ENCODE data around the gene RERE. TPM values are rescaled to one million over a fixed set of nuclear protein-coding genes. Genes with fewer than 3 reads are reported as not detected.
"Not testable (repeated sequence)": the region's sequence is repeated elsewhere in the genome, so short reads cannot be mapped to it uniquely, and the experiment has no call there.

RERE gene
- total and polyA plus RNA-seq, 2 experiments from 2014 or later: 39.8 to 62.8 TPM

DNA sequence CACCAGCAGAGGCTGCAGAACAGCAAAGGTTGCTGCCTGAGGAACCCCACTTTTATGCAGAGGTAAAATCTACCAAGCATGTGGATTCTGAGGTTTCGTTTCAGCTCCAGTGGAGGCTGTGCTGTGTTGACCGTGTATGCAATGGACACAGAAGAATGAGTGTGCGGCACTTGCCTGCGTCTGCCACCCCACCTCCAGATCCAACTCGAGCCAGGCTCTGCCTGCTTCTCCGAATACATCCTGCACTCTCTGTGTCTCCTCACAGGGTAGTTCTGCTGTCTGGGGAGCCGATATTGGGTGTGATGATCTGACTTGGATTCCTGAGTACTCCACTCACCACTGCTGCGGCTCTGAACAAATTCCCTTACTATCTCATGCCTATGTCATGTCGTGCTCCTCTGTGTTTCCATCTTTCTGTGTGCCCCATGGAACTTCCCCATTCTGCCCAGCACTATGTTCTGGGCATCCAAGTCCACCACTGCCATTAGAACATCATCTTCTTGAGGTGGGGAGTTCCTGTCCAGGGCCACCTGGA is 369.8 kb downstream of the RERE start:
- peak overlapping the region; percentile 85 for H3K27ac ChIP-seq
- no peak overlapping the region for H2AFZ ChIP-seq
- H3K9me2 ChIP-seq (replicated peaks; ENCODE audit: insufficient read depth): no peaks in the 10 kb centered on the region
- no peaks in the 10 kb centered on the region for H3K36me3 ChIP-seq (replicated peaks; ENCODE audit: insufficient read depth, low read depth)
- no peak overlapping the region for H3K4me3 ChIP-seq
- no peaks in the 10 kb centered on the region for H3K9me3 ChIP-seq (ENCODE audit: low read depth)
- H4K20me1 ChIP-seq (ENCODE audit: insufficient read depth, poor library complexity, severe bottlenecking): no peaks in the 10 kb centered on the region
- H3K4me2 ChIP-seq: no peak overlapping the region
- TF ChIP-seq, protein P1, sequence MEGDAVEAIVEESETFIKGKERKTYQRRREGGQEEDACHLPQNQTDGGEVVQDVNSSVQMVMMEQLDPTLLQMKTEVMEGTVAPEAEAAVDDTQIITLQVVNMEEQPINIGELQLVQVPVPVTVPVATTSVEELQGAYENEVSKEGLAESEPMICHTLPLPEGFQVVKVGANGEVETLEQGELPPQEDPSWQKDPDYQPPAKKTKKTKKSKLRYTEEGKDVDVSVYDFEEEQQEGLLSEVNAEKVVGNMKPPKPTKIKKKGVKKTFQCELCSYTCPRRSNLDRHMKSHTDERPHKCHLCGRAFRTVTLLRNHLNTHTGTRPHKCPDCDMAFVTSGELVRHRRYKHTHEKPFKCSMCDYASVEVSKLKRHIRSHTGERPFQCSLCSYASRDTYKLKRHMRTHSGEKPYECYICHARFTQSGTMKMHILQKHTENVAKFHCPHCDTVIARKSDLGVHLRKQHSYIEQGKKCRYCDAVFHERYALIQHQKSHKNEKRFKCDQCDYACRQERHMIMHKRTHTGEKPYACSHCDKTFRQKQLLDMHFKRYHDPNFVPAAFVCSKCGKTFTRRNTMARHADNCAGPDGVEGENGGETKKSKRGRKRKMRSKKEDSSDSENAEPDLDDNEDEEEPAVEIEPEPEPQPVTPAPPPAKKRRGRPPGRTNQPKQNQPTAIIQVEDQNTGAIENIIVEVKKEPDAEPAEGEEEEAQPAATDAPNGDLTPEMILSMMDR (IDR thresholded peaks at IDR 0.05; ENCODE audit: poor library complexity): no peak
- TF ChIP-seq EZH2 (IDR thresholded peaks at IDR 0.05; ENCODE audit: borderline replicate concordance): no peak
- no peak for TF ChIP-seq EZH2phosphoT487 (IDR thresholded peaks at IDR 0.05; ENCODE audit: low read depth, severe bottlenecking, unreplicated experiment)
- H3K27me3 ChIP-seq: no peaks in the 10 kb centered on the region
- WGBS (ENCODE audit: low lambda C conversion rate, missing lambda C conversion rate): 88% methylated on average over 9 of the region's 9 CpGs
- peaks cover 22% of the 10 kb centered on the region for H3K4me1 ChIP-seq (ENCODE audit: insufficient read depth)
- DNase-seq (ENCODE audit: low spot score): no peak
- H3K79me2 ChIP-seq: peaks cover 39% of the 10 kb centered on the region

DNA sequence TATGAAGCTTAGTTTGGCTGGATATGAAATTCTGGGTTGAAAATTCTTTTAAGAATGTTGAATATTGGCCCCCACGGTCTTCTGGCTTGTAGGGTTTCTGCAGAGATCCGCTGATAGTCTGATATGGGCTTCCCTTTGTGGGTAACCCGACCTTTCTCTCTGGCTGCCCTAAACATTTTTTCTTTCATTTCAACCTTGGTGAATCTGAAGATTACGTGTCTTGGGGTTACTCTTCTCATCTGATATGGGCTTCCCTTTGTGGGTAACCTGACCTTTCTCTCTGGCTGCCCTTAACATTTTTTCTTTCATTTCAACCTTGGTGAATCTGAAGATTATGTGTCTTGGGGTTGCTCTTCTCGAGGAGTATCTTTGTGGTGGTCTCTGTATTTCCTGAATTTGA is 371.3 kb downstream of the RERE start:
- not testable (repeated sequence) for H3K36me3 ChIP-seq (replicated peaks; ENCODE audit: insufficient read depth, low read depth); H3K27ac ChIP-seq; H3K4me3 ChIP-seq; H3K9me3 ChIP-seq (ENCODE audit: low read depth); H3K27me3 ChIP-seq; DNase-seq (ENCODE audit: low spot score); H2AFZ ChIP-seq; H3K9me2 ChIP-seq (replicated peaks; ENCODE audit: insufficient read depth); H3K4me2 ChIP-seq; H4K20me1 ChIP-seq (ENCODE audit: insufficient read depth, poor library complexity, severe bottlenecking)
- Histone ChIP-seq H3K4me1 (ENCODE audit: insufficient read depth) (peaks cover 22% of the 10 kb centered on the region), H3K79me2 (peaks cover 37% of the 10 kb centered on the region)
- WGBS (ENCODE audit: low lambda C conversion rate, missing lambda C conversion rate): 97% methylated on average over 5 of the region's 5 CpGs

DNA sequence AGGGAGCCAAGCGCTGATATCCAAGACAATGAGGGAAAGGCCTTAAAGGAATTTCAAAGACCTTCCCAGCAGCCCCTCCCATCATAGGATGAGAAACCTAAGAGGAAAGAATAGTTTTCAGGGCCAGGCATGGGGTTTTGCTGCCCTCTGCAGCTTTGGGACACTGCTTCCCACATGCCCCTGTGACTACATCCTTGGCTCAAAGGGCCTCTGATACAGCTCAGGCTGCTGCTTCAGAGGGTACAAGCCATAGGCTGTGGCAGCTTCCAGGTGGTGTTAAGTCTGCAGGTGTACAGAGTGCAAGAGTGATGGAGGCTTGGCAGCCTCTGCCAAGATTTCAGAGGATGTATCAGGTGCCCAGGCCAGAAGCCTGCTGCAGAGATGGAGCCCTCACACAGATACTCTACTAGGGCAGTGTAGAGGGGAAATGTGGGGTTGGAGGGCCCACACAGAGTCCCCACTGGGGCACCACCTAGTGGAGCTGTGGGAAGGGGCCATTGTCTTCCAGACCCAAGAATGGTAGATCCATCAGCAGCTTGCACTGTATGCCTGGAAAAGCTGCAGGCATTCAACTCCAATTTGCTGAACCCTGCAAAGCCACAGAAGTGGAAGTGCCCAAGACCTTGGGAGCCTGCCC is 373.8 kb downstream of the RERE start:
- Histone ChIP-seq H3K27ac (no peak overlapping the region), H3K4me3 (no peak overlapping the region), H3K9me2 (replicated peaks; ENCODE audit: insufficient read depth) (no peaks in the 10 kb centered on the region), H2AFZ (no peak overlapping the region), H3K27me3 (no peaks in the 10 kb centered on the region), H4K20me1 (ENCODE audit: insufficient read depth, poor library complexity, severe bottlenecking) (no peaks in the 10 kb centered on the region), H3K4me1 (ENCODE audit: insufficient read depth) (peaks cover 20% of the 10 kb centered on the region), H3K9me3 (ENCODE audit: low read depth) (no peaks in the 10 kb centered on the region), H3K36me3 (replicated peaks; ENCODE audit: insufficient read depth, low read depth) (no peaks in the 10 kb centered on the region), H3K79me2 (peaks cover 27% of the 10 kb centered on the region), H3K4me2 (no peak overlapping the region)
- WGBS (ENCODE audit: low lambda C conversion rate, missing lambda C conversion rate): 81% methylated on average over 1 of the region's 1 CpG
- TF ChIP-seq EZH2phosphoT487 (IDR thresholded peaks at IDR 0.05; ENCODE audit: low read depth, severe bottlenecking, unreplicated experiment) (no peak), EZH2 (IDR thresholded peaks at IDR 0.05; ENCODE audit: borderline replicate concordance) (no peak)
- TF ChIP-seq, protein P1 (IDR thresholded peaks at IDR 0.05; ENCODE audit: poor library complexity): peak; percentile 5
- no peak for DNase-seq (ENCODE audit: low spot score)

DNA sequence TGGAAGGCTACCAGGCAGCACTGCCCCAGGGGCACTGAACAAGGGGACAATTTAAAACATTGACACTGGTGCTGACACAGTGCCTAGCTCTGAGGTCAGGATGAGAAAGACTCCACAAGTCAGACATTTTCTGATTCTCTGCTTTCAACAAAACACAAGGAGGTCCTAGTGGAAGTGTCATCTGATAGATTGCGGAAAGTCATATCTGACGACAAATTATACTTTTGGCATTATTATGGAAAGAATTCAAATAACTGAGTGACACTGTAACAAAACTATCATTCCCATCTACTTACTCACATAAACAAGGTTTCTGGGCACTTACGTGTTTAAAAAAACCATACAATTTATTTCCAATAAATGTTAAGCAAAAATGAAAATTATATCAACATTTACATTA is 376.0 kb downstream of the RERE start:
- Histone ChIP-seq H3K9me3 (ENCODE audit: low read depth) (no peaks in the 10 kb centered on the region), H4K20me1 (ENCODE audit: insufficient read depth, poor library complexity, severe bottlenecking) (no peaks in the 10 kb centered on the region), H3K4me2 (no peak overlapping the region), H3K9me2 (replicated peaks; ENCODE audit: insufficient read depth) (no peaks in the 10 kb centered on the region), H2AFZ (no peak overlapping the region), H3K27ac (no peak overlapping the region), H3K4me3 (no peak overlapping the region), H3K27me3 (no peaks in the 10 kb centered on the region), H3K36me3 (replicated peaks; ENCODE audit: insufficient read depth, low read depth) (no peaks in the 10 kb centered on the region), H3K79me2 (peaks cover 36% of the 10 kb centered on the region), H3K4me1 (ENCODE audit: insufficient read depth) (peaks cover 15% of the 10 kb centered on the region)
- no peak for TF ChIP-seq EZH2 (IDR thresholded peaks at IDR 0.05; ENCODE audit: borderline replicate concordance)
- TF ChIP-seq, protein P1 (IDR thresholded peaks at IDR 0.05; ENCODE audit: poor library complexity): no peak
- DNase-seq (ENCODE audit: low spot score): no peak
- WGBS (ENCODE audit: low lambda C conversion rate, missing lambda C conversion rate): 87% methylated on average over 3 of the region's 3 CpGs

Measured in hepatocyte (in vitro differentiated cells).